GM18951 (cell line): Measurements from ENCODE around the gene FGGY.
"Not testable (repeated sequence)": the region's sequence is repeated elsewhere in the genome, so short reads cannot be mapped to it uniquely, and the experiment has no call there.

ENCODE experiments used
- POLR2A ChIP-seq: IDR thresholded peaks from 4 replicates; pipeline ENCODE4 v1.6.1; 2011; ENCODE audit warnings: mild to moderate bottlenecking; ENCODE audit not compliant: insufficient read length, insufficient read depth; ENCODE audit errors: extremely low read depth
- in situ Hi-C: fragments of 300-500 bp; cut with MboI; formaldehyde crosslinking; loops from one replicate; pipeline ENCODE4 v1.12.0; 2022; ENCODE audit warnings: low sequenced_read_pairs, mixed read lengths, inconsistent platforms; ENCODE audit not compliant: unreplicated experiment

The FGGY gene

GRCh38 chr1:59596956-59597355 is 300.1 kb downstream of the FGGY start:
- TF ChIP-seq POLR2A, result no peak
- in situ Hi-C loops, result no loop called here

DNA sequence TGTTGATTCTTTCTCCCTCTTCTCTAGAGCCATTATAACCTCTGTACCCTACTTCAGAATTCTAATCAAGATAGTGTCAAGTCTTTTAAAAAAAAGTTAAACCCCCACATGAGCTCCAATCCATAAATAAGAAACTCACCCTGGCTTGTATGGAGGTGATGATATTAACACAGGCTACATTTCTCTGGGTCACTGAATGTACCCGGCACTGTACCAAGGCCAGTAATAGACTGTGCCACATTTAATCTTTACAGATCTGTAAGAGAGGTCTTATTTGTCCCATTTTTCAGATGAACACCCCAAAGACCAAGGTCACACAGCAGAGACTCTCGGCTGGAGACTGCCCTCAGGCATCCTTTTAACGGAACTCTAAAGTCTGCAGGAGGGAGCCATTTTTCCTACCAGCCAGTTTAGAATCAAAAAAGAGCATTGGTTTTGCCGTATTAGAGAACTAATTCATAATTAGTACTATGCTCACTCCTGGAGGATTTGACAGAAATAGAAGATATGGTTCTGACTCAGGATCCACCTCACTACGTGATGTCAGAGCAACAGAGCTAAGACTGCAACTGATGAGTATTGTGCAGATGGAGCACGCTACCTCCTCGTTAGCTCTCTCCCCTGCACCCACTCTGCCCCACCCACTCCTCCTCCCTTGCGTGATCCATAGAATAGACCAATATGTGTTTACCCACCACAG is 300.7 kb downstream of the FGGY start:
- in situ Hi-C loops, result no loop called here
- TF ChIP-seq POLR2A, result no peak

- in situ Hi-C loops, result no loop called here
- no peak for TF ChIP-seq POLR2A
Observed at GRCh38 chr1:59598120-59598440, 301.2 kb downstream of the FGGY start.

GRCh38 chr1:59601041-59601441 is 304.1 kb downstream of the FGGY start:
- in situ Hi-C loops, result no loop called here
- no peak for TF ChIP-seq POLR2A

DNA sequence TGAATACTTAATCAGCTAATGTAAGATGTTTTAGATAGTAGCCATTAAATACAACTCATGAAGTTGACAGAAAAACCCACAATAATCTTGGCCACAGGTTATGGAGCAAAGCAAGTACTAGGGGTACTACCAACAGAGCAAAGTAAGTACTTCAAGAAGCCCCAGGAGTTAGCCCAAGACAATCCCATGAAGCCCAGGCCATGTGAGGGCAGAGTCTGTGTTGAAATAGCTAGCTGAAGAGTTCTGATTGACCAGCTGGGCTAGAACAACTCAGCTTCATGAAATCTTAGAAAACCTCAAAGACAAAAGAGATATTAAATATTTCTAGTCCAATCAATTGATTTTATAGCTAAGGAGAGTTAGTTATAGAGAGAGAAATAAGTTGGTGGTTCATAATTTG is 304.9 kb downstream of the FGGY start:
- in situ Hi-C loops, result no loop called here
- TF ChIP-seq POLR2A, result no peak

GRCh38 chr1:59604191-59604590 is 307.3 kb downstream of the FGGY start:
- TF ChIP-seq POLR2A, result no peak
- in situ Hi-C loops, result no loop called here

- in situ Hi-C loops, result no loop called here
Observed at GRCh38 chr1:59605184-59605583, 308.3 kb downstream of the FGGY start.

GRCh38 chr1:59605761-59606160 is 308.9 kb downstream of the FGGY start:
- in situ Hi-C loops, result no loop called here

More at GRCh38 chr1:59605184-59605583, 308.3 kb downstream of the FGGY start:
- no peak for TF ChIP-seq POLR2A

GRCh38 chr1:59609245-59609644 is 312.4 kb downstream of the FGGY start:
- in situ Hi-C loops, result no loop called here
- no peak for TF ChIP-seq POLR2A

More at GRCh38 chr1:59605761-59606160, 308.9 kb downstream of the FGGY start:
- TF ChIP-seq POLR2A, result no peak

- in situ Hi-C loops, result not testable (repeated sequence)
Observed at GRCh38 chr1:59610499-59610898, 313.6 kb downstream of the FGGY start.

DNA sequence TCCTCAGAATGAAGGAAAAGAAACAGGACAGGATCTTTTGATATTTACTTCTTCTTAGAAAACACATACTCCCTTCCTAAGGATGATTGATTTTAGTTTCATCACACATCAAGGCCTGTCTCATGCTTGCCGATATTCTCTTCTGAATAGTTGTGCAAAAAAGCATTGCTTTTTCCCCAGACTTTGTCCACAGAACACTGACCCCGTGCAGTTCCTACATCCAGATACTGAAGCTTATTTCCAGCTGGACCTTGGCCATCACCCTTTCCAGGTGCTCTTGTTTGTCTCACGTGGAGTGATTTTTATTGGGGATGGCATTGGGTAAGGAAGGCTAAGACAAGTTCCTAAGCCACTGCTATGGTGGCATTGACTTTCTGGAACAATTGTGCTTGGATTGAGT is 320.5 kb downstream of the FGGY start:
- in situ Hi-C loops, result no loop called here

GRCh38 chr1:59619557-59619956 is 322.7 kb downstream of the FGGY start:
- no peak for TF ChIP-seq POLR2A
- in situ Hi-C loops, result no loop called here

More for the DNA sequence above, 320.5 kb downstream of the FGGY start:
- TF ChIP-seq POLR2A, result no peak

- in situ Hi-C loops, result no loop called here
- TF ChIP-seq POLR2A, result no peak
Observed at GRCh38 chr1:59625384-59625783, 328.5 kb downstream of the FGGY start.

DNA sequence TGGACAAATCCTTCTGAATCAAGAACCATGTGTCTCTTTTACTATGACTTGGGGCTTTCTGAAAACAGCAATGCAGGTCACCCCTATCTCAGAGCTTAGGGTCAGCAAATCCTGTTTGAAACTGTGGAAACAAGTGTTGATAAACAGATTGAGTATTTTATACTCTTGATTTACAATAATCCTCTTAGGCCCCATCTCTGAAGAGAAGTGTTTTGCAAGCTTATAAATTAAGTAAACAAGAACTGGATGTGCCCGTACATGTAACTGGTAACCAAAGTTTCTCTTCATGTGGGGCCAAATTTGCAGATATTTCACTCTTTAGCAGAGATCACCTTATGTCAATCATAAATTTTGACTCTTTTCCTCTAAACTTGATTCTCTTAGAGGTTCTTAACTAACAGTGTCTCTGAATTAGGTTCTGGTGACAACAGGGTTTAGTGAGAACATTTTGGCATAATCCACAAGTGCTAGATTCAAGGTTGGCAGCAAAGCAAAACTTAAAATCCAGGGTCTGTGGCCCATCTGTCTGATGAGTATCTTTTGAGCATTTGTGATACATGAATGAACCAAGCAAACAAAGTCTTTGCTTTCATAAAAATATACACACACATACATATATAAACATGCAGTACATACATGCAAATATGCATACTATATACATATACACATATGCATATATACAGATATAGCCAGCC is 334.8 kb downstream of the FGGY start:
- in situ Hi-C loops, result no loop called here
- no peak for TF ChIP-seq POLR2A
